ENCODE measurements around the gene CCDC40. TPM values are rescaled to one million over a fixed set of nuclear protein-coding genes. Genes with fewer than 3 reads are reported as not detected.
A peak's percentile ranks its signal among the peaks of the same experiment; 100 is the strongest.

CCDC40 gene
- total and polyA plus RNA-seq, 2 donors (not counting 1 experiment from before 2014, with no cell fraction given) = 0.63 to 3.2 TPM

GRCh38 chr17:79996291-79996690 is 40.2 kb upstream of the CCDC40 start:
- ChIA-PET POLR2A (interaction anchor here (0.6 to 0.8 kb wide), 2 partner anchors 39 to 215 kb away, joined by 3 to 5 read pairs; no protein-coding TSS in a partner anchor), CTCF (interaction anchor here (1.0 to 2.4 kb wide), 5 partner anchors 10 to 255 kb away, joined by 3 to 11 read pairs (median 7); no protein-coding TSS in a partner anchor)
- peaks cover 5% of the 10 kb centered on the region for H3K27me3 Mint-ChIP-seq
- Histone ChIP-seq H3K4me1 (ENCODE audit: control insufficient read depth in 2 of 2, insufficient read depth in 2 of 2, low read length in 2 of 2) (peaks cover 36 to 46% of the 10 kb centered on the region in 2 donors), H3K36me3 (replicated peaks in 1 of 2; ENCODE audit: control extremely low read depth in 1 of 2, control insufficient read depth in 1 of 2, extremely low read depth in 1 of 2, insufficient read depth in 2 of 2, low read length in 1 of 2) (no peaks in the 10 kb centered on the region), H3K4me2 (replicated peaks; ENCODE audit: low read depth, low read length, poor library complexity, severe bottlenecking) (peak overlapping the region; percentile 70), H2AFZ (ENCODE audit: insufficient read depth, low read depth, low read length, poor library complexity, severe bottlenecking) (no peak overlapping the region), H3K9me3 (ENCODE audit: control extremely low read depth in 1 of 3, control insufficient read depth in 2 of 3, insufficient read depth in 1 of 3, low read length in 2 of 3) (peaks cover 0 to 7% (median 0%) of the 10 kb centered on the region in 3 donors), H3K4me3 (ENCODE audit: control extremely low read depth in 1 of 5, extremely low read depth in 1 of 5, insufficient read depth in 1 of 5, low read depth in 2 of 5, low read length in 4 of 5) (peak overlapping the region in 1 of 5 experiments; percentile 45), H3K79me2 (ENCODE audit: control insufficient read depth, insufficient read depth, low read length) (no peaks in the 10 kb centered on the region), H3K27me3 (replicated peaks in 1 of 4; ENCODE audit: control extremely low read depth in 1 of 4, control insufficient read depth in 3 of 4, insufficient read depth in 4 of 4, low read length in 3 of 4) (peaks cover 0 to 15% (median 0%) of the 10 kb centered on the region in 4 experiments), H3K9ac (ENCODE audit: low read length) (no peak overlapping the region), H3K27ac (ENCODE audit: low read length in 2 of 2) (peak overlapping the region; percentile 71 to 81), H4K20me1 (ENCODE audit: control insufficient read depth, insufficient read depth, low read length, poor library complexity, severe bottlenecking) (no peaks in the 10 kb centered on the region)
- peaks cover 42% of the 10 kb centered on the region for H3K4me1 Mint-ChIP-seq
- DNase-seq (no peak), ATAC-seq (ENCODE audit: low read depth) (no peak)
- no peak overlapping the region for H3K27ac Mint-ChIP-seq
- H3K4me3 Mint-ChIP-seq = peak overlapping the region; percentile 80
- H3K9me3 Mint-ChIP-seq (ENCODE audit: insufficient read depth) = no peaks in the 10 kb centered on the region
- intact Hi-C loops (cut with micrococcal nuclease) = loop anchor here (2.0 kb wide), 3 partner anchors 59 to 199 kb away; partner anchors contain the start of genes CBX4 and CBX8
- no peak for TF ChIP-seq CTCF (IDR thresholded peaks at IDR 0.05)
- WGBS (ENCODE audit: insufficient coverage) = 64% methylated on average over 4 of the region's 12 CpGs

GRCh38 chr17:79997011-79997660 is 39.3 kb upstream of the CCDC40 start:
- Mint-ChIP-seq H3K4me3 (peak overlapping the region; percentile 80), H3K27ac (peak overlapping the region; percentile 95), H3K27me3 (peaks cover 5% of the 10 kb centered on the region), H3K9me3 (ENCODE audit: insufficient read depth) (no peaks in the 10 kb centered on the region), H3K4me1 (peaks cover 41% of the 10 kb centered on the region)
- Histone ChIP-seq H4K20me1 (ENCODE audit: control insufficient read depth, insufficient read depth, low read length, poor library complexity, severe bottlenecking) (no peaks in the 10 kb centered on the region), H3K36me3 (replicated peaks in 1 of 2; ENCODE audit: control extremely low read depth in 1 of 2, control insufficient read depth in 1 of 2, extremely low read depth in 1 of 2, insufficient read depth in 2 of 2, low read length in 1 of 2) (no peaks in the 10 kb centered on the region), H3K4me2 (replicated peaks; ENCODE audit: low read depth, low read length, poor library complexity, severe bottlenecking) (peak overlapping the region; percentile 70), H2AFZ (ENCODE audit: insufficient read depth, low read depth, low read length, poor library complexity, severe bottlenecking) (peak overlapping the region; percentile 63), H3K27ac (ENCODE audit: low read length in 2 of 2) (peak overlapping the region; percentile 71 to 81), H3K27me3 (replicated peaks in 1 of 4; ENCODE audit: control extremely low read depth in 1 of 4, control insufficient read depth in 3 of 4, insufficient read depth in 4 of 4, low read length in 3 of 4) (peaks cover 0 to 11% (median 0%) of the 10 kb centered on the region in 4 experiments), H3K4me1 (ENCODE audit: control insufficient read depth in 2 of 2, insufficient read depth in 2 of 2, low read length in 2 of 2) (peaks cover 32 to 40% of the 10 kb centered on the region in 2 donors), H3K79me2 (ENCODE audit: control insufficient read depth, insufficient read depth, low read length) (no peaks in the 10 kb centered on the region), H3K9ac (ENCODE audit: low read length) (peak overlapping the region; percentile 39), H3K9me3 (ENCODE audit: control extremely low read depth in 1 of 3, control insufficient read depth in 2 of 3, insufficient read depth in 1 of 3, low read length in 2 of 3) (peaks cover 0 to 7% (median 0%) of the 10 kb centered on the region in 3 donors), H3K4me3 (ENCODE audit: control extremely low read depth in 1 of 5, extremely low read depth in 1 of 5, insufficient read depth in 1 of 5, low read depth in 2 of 5, low read length in 4 of 5) (peak overlapping the region; percentile 1 to 45 (median 19))
- intact Hi-C loops (cut with micrococcal nuclease) = loop anchor here (1.0 to 2.0 kb wide), 5 partner anchors 39 to 269 kb away; partner anchors contain the start of genes CBX4, CBX8 and CCDC40
- ATAC-seq (ENCODE audit: low read depth) = peak; percentile 98
- CTCF ChIA-PET = interaction anchor here (1.0 to 3.0 kb wide), 5 partner anchors 9 to 256 kb away, joined by 4 to 20 read pairs (median 11); no protein-coding TSS in a partner anchor
- TF ChIP-seq EZH2 (IDR thresholded peaks at IDR 0.05; ENCODE audit: borderline replicate concordance, insufficient read depth, low read depth, low read length, poor library complexity, severe bottlenecking) (no peak), CTCF (IDR thresholded peaks at IDR 0.05) (no peak)
- POLR2A ChIA-PET = interaction anchor here (0.6 to 0.8 kb wide), 2 partner anchors 38 to 216 kb away, joined by 3 to 5 read pairs; no protein-coding TSS in a partner anchor
- 10% methylated on average over 7 of the region's 15 CpGs for WGBS (ENCODE audit: insufficient coverage)
- DNase-seq = peak; percentile 90

Measured in B cell (primary cell).